IMR-90 (cell line): Measurements from ENCODE around the gene IAPP. TPM values are rescaled to one million over a fixed set of nuclear protein-coding genes. Genes with fewer than 3 reads are reported as not detected.

ENCODE experiments used
- ATAC-seq: fragments of 200-7000 bp; cut with Tn5 transposase; 2 replicates; pipeline ENCODE4 v1.9.1; 2020; ENCODE audit warnings: low read depth, mild to moderate bottlenecking, moderate library complexity
- BruUV-seq: library from RNA; stranded (reverse); fragments of 400-500 nt; replicated peaks from 2 replicates; lab custom pipeline; 2021; lab: Mats Ljungman, UMichigan
- CTCF ChIA-PET: fragments of 300-600 bp; formaldehyde crosslinking; extraction: SDS; loops from one replicate; lab custom pipeline; 2021; ENCODE audit warnings: antibody characterized with exemption; lab: Yijun Ruan, JAX
- POLR2A ChIA-PET: fragments of 300-600 bp; sonication (Branson Sonifier 250); formaldehyde crosslinking; loops from one replicate; lab custom pipeline; 2022; ENCODE audit warnings: antibody characterized with exemption; ENCODE audit not compliant: unreplicated experiment; lab: Charles Lee
- DNase-seq: peaks from one replicate; pipeline ENCODE4 v3.0.0; 2013
- H2AFZ ChIP-seq: replicated peaks from 2 replicates; pipeline ENCODE3; 2013; ENCODE audit warnings: low read length, mild to moderate bottlenecking; ENCODE audit not compliant: poor library complexity
- H2AK5ac ChIP-seq: 2 replicates; pipeline ENCODE4 v1.6.1; 2013; ENCODE audit warnings: low read depth, low read length, inconsistent platforms
- H2AK9ac ChIP-seq: replicated peaks from 2 replicates; pipeline ENCODE3; 2013; ENCODE audit warnings: mild to moderate bottlenecking, low read depth, low read length, moderate library complexity; ENCODE audit not compliant: poor library complexity
- H2BK120ac ChIP-seq: 2 replicates; pipeline ENCODE4 v1.6.1; 2013; ENCODE audit warnings: low read depth, low read length, inconsistent platforms
- H2BK15ac ChIP-seq: 3 replicates; pipeline ENCODE4 v1.6.1; 2013; ENCODE audit warnings: low read depth, low read length, inconsistent platforms
- H2BK20ac ChIP-seq: 2 replicates; pipeline ENCODE4 v1.6.1; 2013; ENCODE audit warnings: low read depth, mild to moderate bottlenecking, inconsistent platforms, low read length, moderate library complexity
- H2BK5ac ChIP-seq: 2 replicates; pipeline ENCODE4 v1.6.1; 2013; ENCODE audit warnings: mild to moderate bottlenecking, low read depth, low read length, inconsistent platforms; ENCODE audit not compliant: poor library complexity, severe bottlenecking
- H3K14ac ChIP-seq: replicated peaks from 2 replicates; pipeline ENCODE4 v1.6.1; 2013; ENCODE audit warnings: low read depth, low read length, inconsistent platforms
- H3K18ac ChIP-seq: 2 replicates; pipeline ENCODE4 v1.6.1; 2013; ENCODE audit warnings: low read depth, low read length, control low read depth
- H3K23ac ChIP-seq: 2 replicates; pipeline ENCODE4 v1.6.1; 2013; ENCODE audit warnings: low read depth, low read length, inconsistent platforms
- H3K27ac ChIP-seq: 2 replicates; pipeline ENCODE4 v1.5.1; 2013; ENCODE audit warnings: mild to moderate bottlenecking, control low read depth, low read length; ENCODE audit not compliant: insufficient read depth
- H3K27me3 ChIP-seq: 2 replicates; pipeline ENCODE4 v1.6.1; 2013; ENCODE audit warnings: low read length; ENCODE audit not compliant: control insufficient read depth, insufficient read depth
- H3K36me3 ChIP-seq: 2 replicates; pipeline ENCODE4 v1.6.1; 2013; ENCODE audit warnings: low read length, mixed read lengths; ENCODE audit not compliant: control insufficient read depth, insufficient read depth
- H3K4ac ChIP-seq: 2 replicates; pipeline ENCODE4 v1.6.1; 2013; ENCODE audit warnings: low read depth, low read length, inconsistent platforms
- H3K4me1 ChIP-seq: 2 replicates; pipeline ENCODE4 v1.6.1; 2013; ENCODE audit warnings: low read length, mixed read lengths; ENCODE audit not compliant: control insufficient read depth, insufficient read depth
- H3K4me2 ChIP-seq: 2 replicates; pipeline ENCODE4 v1.6.1; 2013; ENCODE audit warnings: low read depth, mild to moderate bottlenecking, control low read depth, low read length, moderate library complexity
- H3K4me3 ChIP-seq: 2 replicates; pipeline ENCODE4 v1.5.1; 2013; ENCODE audit warnings: low read depth, mild to moderate bottlenecking, control low read depth, low read length, moderate library complexity; ENCODE audit not compliant: insufficient read depth
- H3K56ac ChIP-seq: 2 replicates; pipeline ENCODE4 v1.6.1; 2013; ENCODE audit warnings: low read length, inconsistent platforms; ENCODE audit not compliant: insufficient read depth; ENCODE audit errors: extremely low read depth
- H3K79me1 ChIP-seq, 2 experiments: 2 replicates each; pipeline ENCODE4 v1.6.1; 2013; ENCODE audit warnings: low read length in 2 of 2, inconsistent platforms in 1 of 2, low read depth in 1 of 2
- H3K9ac ChIP-seq: 2 replicates; pipeline ENCODE4 v1.6.1; 2013; ENCODE audit warnings: low read depth, low read length, control low read depth
- H3K9me1 ChIP-seq: 2 replicates; pipeline ENCODE4 v1.6.1; 2013; ENCODE audit warnings: low read length, inconsistent platforms; ENCODE audit not compliant: insufficient read depth
- H3K9me3 ChIP-seq: 2 replicates; pipeline ENCODE4 v1.6.1; 2013; ENCODE audit warnings: low read length; ENCODE audit not compliant: control insufficient read depth, insufficient read depth
- H4K20me1 ChIP-seq: 2 replicates; pipeline ENCODE4 v1.6.1; 2013; ENCODE audit warnings: low read length, inconsistent platforms; ENCODE audit not compliant: insufficient read depth
- H4K5ac ChIP-seq: 2 replicates; pipeline ENCODE4 v1.6.1; 2013; ENCODE audit warnings: mild to moderate bottlenecking, low read depth, low read length, control low read depth
- H4K8ac ChIP-seq, 2 experiments: 2 replicates each; pipeline ENCODE4 v1.6.1; 2013; ENCODE audit warnings: low read depth in 2 of 2, low read length in 2 of 2, control low read depth in 1 of 2, inconsistent platforms in 1 of 2
- H4K91ac ChIP-seq: 2 replicates; pipeline ENCODE4 v1.6.1; 2013; ENCODE audit warnings: low read depth, low read length, inconsistent platforms; ENCODE audit not compliant: insufficient read depth
- BHLHE40 ChIP-seq: fragments of 150-350 bp; IDR thresholded peaks from 2 replicates; pipeline ENCODE4 v1.6.1; 2016; ENCODE audit warnings: mild to moderate bottlenecking, low read depth, low read length
- CEBPB ChIP-seq: IDR thresholded peaks from 2 replicates; pipeline ENCODE4 v1.6.1; 2012; ENCODE audit warnings: low read depth, low read length, improper control_type of control experiment
- CHD1 ChIP-seq: IDR thresholded peaks from 2 replicates; pipeline ENCODE4 v1.6.1; 2012; ENCODE audit warnings: low read depth, low read length, improper control_type of control experiment
- CTCF ChIP-seq: conservative IDR thresholded peaks from 2 replicates; pipeline ENCODE4 v1.5.1; 2012; ENCODE audit warnings: mild to moderate bottlenecking, low read depth, low read length, improper control_type of control experiment
- ELK1 ChIP-seq: fragments of 150-350 bp; IDR thresholded peaks from 2 replicates; pipeline ENCODE4 v1.6.1; 2016; ENCODE audit warnings: low read depth, mild to moderate bottlenecking, low read length, moderate library complexity, borderline replicate concordance
- FOS ChIP-seq: fragments of 150-350 bp; IDR thresholded peaks from 2 replicates; pipeline ENCODE4 v1.6.1; 2016; ENCODE audit warnings: low read depth, low read length
- MAFK ChIP-seq: IDR thresholded peaks from 2 replicates; pipeline ENCODE4 v1.6.1; 2012; ENCODE audit warnings: low read depth, low read length, improper control_type of control experiment
- MAZ ChIP-seq: IDR thresholded peaks from 2 replicates; pipeline ENCODE4 v1.6.1; 2012; ENCODE audit warnings: low read depth, mild to moderate bottlenecking, low read length, improper control_type of control experiment, moderate library complexity, borderline replicate concordance
- MXI1 ChIP-seq: IDR thresholded peaks from 2 replicates; pipeline ENCODE4 v1.6.1; 2012; ENCODE audit warnings: low read depth, mild to moderate bottlenecking, low read length, moderate library complexity, borderline replicate concordance
- NFE2L2 ChIP-seq: fragments of 150-350 bp; IDR thresholded peaks from 2 replicates; pipeline ENCODE4 v1.6.1; 2016; ENCODE audit warnings: low read depth, mild to moderate bottlenecking, low read length
- POLR2A ChIP-seq: IDR thresholded peaks from 2 replicates; pipeline ENCODE4 v1.6.1; 2012; ENCODE audit warnings: mild to moderate bottlenecking, low read depth, low read length
- RAD21 ChIP-seq: IDR thresholded peaks from 2 replicates; pipeline ENCODE4 v1.6.1; 2012; ENCODE audit warnings: low read length, improper control_type of control experiment
- RCOR1 ChIP-seq: IDR thresholded peaks from 2 replicates; pipeline ENCODE4 v1.6.1; 2012; ENCODE audit warnings: mild to moderate bottlenecking, low read length, improper control_type of control experiment; ENCODE audit not compliant: insufficient replicate concordance
- RFX5 ChIP-seq: IDR thresholded peaks from 2 replicates; pipeline ENCODE4 v1.8.0; 2012; ENCODE audit warnings: low read depth, mild to moderate bottlenecking, low read length, moderate library complexity
- SMC3 ChIP-seq: fragments of 150-350 bp; IDR thresholded peaks from 2 replicates; pipeline ENCODE4 v1.6.1; 2016; ENCODE audit warnings: low read depth, mild to moderate bottlenecking, antibody characterized with exemption, low read length, moderate library complexity
- USF2 ChIP-seq: fragments of 150-350 bp; IDR thresholded peaks from 2 replicates; pipeline ENCODE4 v1.6.1; 2017; ENCODE audit warnings: mild to moderate bottlenecking, antibody characterized with exemption, low read length, low read depth
- WGBS, 2 experiments: methylation state at CpG; one replicate each; pipeline versions ENCODE4 v1.1.5 to v1.1.7; 2013; ENCODE audit warnings: missing lambda C conversion rate in 2 of 2; ENCODE audit not compliant: insufficient read length in 1 of 2; ENCODE audit errors: extremely low coverage in 2 of 2; 5-methylcytosine and 5-hydroxymethylcytosine counted together
- dilution Hi-C: fragments of 300-500 bp; cut with HindIII; formaldehyde crosslinking; loops from one replicate; pipeline ENCODE4 v1.14.3; 2018; ENCODE audit warnings: low sequenced_read_pairs; ENCODE audit not compliant: unreplicated experiment
- in situ Hi-C: fragments of 300-500 bp; cut with MboI; formaldehyde crosslinking; loops from 3 replicates; pipeline ENCODE4 v1.14.3; 2019; ENCODE audit warnings: low sequenced_read_pairs, inconsistent platforms, mixed read lengths
- intact Hi-C: fragments of 100-400 bp; cut with micrococcal nuclease; formaldehyde crosslinking; loops from 2 replicates; pipeline ENCODE4 v1.10.0; 2022
- polyA plus RNA-seq, 3 experiments: library from polyadenylated mRNA; depleted of rRNA; stranded (reverse); fragments of >200 nt; gene quantifications; 2 replicates each; pipeline ENCODE4 v1.2.3, GENCODE V29; 2012; ENCODE audit warnings: low replicate concordance in 1 of 3
- total RNA-seq: library from RNA; depleted of rRNA; stranded (reverse); fragments of >200 nt; gene quantifications from 2 replicates; pipeline ENCODE4 v1.2.3, GENCODE V29; 2012

The IAPP gene
- total and polyA plus RNA-seq, 2 of the 4 experiments (the other 2 are of a cell fraction) = not detected

- no TSS peak for BruUV-seq
- H3K56ac ChIP-seq = no peak overlapping the region
- H3K9me1 ChIP-seq = no peaks in the 10 kb centered on the region
- H3K4me3 ChIP-seq = no peak overlapping the region
- H3K79me1 ChIP-seq = no peaks in the 10 kb centered on the region
- H3K4me2 ChIP-seq = no peak overlapping the region
- no peaks in the 10 kb centered on the region for H3K27me3 ChIP-seq
- in situ Hi-C loops = no loop called here
- no peak overlapping the region for H3K9ac ChIP-seq
- H3K9me3 ChIP-seq = 0 out of 2 replicates have a peak, but pooled peaks cover 2% of the 10 kb centered on the region
- DNase-seq (no peak), ATAC-seq (no peak)
- H3K4me1 ChIP-seq = no peaks in the 10 kb centered on the region
- H2BK120ac ChIP-seq = no peak overlapping the region
- H2BK5ac ChIP-seq = no peak overlapping the region
- H4K8ac ChIP-seq = no peak overlapping the region
- H2BK20ac ChIP-seq = no peak overlapping the region
- WGBS, 2 experiments = no CpG with 5 or more reads among the region's 1 CpG
- ChIA-PET CTCF (no interaction called here), POLR2A (no interaction called here)
- H4K20me1 ChIP-seq = no peaks in the 10 kb centered on the region
- no peak overlapping the region for H3K18ac ChIP-seq
- no peaks in the 10 kb centered on the region for H3K36me3 ChIP-seq
- no peak overlapping the region for H2BK15ac ChIP-seq
- intact Hi-C loops = no loop called here
- no peak overlapping the region for H3K27ac ChIP-seq
- H4K91ac ChIP-seq = no peak overlapping the region
- H4K5ac ChIP-seq = no peak overlapping the region
- dilution Hi-C loops = no loop called here
- H2AFZ ChIP-seq = no peak overlapping the region
- no peak overlapping the region for H2AK9ac ChIP-seq
- no peak overlapping the region for H2AK5ac ChIP-seq
- H3K14ac ChIP-seq = no peak overlapping the region
- no peak for TF ChIP-seq POLR2A
- TF ChIP-seq MAZ = no peak
- TF ChIP-seq CEBPB = no peak
- no peak for TF ChIP-seq NFE2L2
- TF ChIP-seq BHLHE40 = no peak
- TF ChIP-seq CHD1 = no peak
- no peak for TF ChIP-seq MAFK
- TF ChIP-seq RFX5 = no peak
- TF ChIP-seq FOS = no peak
- TF ChIP-seq USF2 = no peak
- no peak for TF ChIP-seq RCOR1
- TF ChIP-seq SMC3 = no peak
- TF ChIP-seq ELK1 = no peak
- no peak for TF ChIP-seq MXI1
- no peak for TF ChIP-seq CTCF
- TF ChIP-seq RAD21 = no peak
- no peak overlapping the region for H3K23ac ChIP-seq
- H3K4ac ChIP-seq = no peak overlapping the region
Measured at GRCh38 chr12:21339921-21340320, 32.8 kb upstream of the IAPP start.
